Activated gamma-delta T cell treated with anti-CD3 and anti-CD28 coated beads, Interleukin-2, amount 50 U/mL, for 16 hours (primary cell): Measurements from ENCODE around the gene SLC19A1.

ENCODE experiments used
- DNase-seq: peaks from one replicate; pipeline ENCODE4 v3.0.0-alpha.2; 2020; ENCODE audit warnings: low read depth

The SLC19A1 gene

DNA sequence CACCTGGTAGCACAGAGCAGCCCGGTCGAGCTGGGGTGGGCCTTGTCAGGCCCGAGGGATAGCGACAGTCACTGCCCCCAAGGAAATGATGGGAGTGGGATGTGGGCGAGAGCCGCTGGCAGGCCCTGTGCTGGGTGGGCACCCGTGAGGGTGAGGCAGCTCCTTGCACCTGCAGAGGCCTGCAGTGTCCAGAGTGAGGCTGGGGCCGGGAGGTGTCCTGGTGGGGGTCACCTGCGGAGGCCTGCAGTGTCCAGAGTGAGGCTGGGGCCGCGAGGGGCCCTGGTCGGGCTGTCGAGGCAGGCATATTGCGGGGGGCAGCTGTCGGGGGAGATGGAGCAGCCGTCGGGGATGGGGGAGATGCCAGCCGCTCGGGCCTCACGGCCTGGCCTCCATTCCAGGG, 49.5 kb downstream of the SLC19A1 start:
- no peak for DNase-seq

DNA sequence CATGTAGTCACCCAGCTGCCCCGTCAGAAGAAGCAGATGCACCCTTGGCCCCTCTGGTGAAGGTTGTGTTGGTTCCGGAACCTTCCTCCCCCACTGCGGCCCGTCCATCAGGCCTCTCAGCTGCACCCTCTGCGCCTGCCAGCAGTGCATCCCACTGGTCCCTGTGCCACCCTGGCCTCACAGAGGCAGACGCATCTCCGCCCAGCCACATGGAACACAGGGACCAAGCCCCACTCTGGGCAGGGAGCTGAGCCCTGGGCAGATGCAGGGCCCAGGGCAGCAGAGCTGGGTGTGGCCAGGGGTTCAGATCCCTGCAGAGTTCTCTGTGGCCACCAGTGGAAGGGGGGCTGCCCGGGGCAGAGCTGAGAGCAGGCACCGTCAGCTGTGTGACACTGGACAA, 50.6 kb downstream of the SLC19A1 start:
- no peak for DNase-seq

DNA sequence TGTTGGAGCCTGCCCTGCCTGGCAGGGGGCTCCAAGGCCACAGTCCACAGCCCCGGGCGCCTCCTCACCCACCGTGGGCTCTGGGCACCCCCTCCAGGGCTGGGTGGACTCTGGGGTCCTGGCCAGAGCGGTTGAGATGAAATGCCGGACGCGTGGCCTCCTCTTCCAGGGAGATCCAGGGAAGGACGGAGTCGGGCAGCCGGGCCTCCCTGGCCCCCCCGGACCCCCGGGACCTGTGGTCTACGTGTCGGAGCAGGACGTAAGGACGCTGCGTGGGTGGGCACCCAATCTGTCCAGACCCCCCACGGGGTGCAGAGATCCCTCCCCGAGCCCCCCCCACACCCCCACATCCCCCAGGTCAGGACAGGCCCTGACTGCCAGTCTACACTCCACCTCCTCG, 51.2 kb downstream of the SLC19A1 start:
- DNase-seq: no peak

DNA sequence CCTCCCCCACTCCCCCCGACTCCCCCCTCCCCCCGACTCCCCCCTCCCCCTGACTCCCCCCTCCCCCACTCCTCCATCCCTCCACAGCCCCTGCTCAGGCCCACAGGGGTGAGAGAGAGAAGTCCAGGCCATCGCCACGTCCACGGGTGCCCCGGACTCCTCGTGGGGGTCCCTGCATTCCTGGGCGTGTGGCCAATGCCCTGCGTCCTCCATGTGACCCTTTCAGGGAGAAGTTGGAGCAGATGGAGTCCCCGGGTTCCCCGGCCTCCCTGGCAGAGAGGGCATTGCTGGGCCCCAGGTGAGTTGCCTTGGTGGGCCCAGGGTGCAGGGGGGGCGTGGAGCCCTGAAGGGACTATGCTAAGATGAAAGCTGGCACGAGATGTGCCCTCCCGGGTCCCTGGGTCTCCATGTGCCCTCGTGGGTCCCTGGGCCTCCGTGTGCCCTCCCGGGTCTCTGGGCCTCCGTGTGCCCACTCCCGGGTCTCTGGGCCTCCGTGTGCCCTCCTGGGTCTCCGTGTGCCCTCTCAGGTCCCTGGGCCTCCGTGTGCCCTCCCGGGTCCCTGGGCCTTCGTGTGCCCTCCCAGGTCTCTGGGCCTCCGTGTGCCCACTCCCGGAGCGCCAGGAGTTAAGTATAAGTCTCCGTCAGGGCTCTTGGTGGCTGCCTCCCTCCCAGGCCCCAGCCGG, 52.0 kb downstream of the SLC19A1 start:
- no peak for DNase-seq

DNA sequence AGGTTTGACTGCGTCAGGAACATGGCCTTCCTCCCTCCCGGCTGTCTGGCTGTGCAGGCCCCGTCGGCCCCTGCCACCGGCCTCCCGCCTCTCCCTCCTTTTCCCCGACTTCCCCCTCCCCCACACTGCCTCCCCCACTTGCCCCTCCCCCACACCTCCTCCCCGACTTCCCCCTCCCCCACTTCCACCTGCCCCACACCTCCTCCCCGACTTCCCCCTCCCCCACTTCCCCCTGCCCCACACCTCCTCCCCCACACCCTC, 52.6 kb downstream of the SLC19A1 start:
- no peak for DNase-seq

DNA sequence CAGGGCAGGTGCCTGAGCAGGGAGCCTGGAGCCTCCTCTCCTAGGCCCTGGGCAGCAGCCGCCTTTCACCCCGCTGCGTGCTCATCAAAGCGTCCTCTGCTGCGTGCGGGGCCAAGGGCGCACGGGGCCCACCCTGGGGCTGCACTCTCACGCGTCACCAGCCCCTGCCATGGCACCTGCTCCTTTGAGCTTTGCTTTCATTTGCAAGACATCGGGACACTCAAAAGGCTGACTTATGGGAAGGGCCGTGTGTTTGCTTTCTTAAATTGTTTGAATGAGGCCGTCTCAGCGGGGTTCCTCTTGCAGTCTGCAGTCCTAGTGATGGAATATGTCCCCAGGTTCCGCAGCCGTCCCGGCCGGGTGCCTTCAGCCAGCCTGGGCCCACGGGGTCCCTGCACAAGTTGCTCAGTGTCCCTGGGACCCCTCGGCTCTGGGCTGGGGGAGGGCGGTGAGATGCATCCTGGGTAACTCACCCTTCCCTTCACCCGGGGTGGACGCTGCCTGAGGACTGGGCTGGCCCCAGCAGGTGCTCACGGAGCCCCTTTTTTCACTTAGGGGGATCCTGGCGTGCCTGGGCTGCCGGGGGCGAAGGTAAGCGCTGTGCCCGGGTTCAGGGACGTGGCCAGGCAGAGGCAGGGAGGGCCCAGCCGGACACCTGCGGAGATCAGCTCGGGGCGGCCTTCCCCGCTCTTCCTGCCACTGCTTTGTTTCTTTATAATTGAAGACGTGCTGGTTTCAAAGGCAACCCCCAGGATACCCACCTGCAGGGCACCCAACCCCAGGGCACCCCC, 53.1 kb downstream of the SLC19A1 start:
- no peak for DNase-seq

DNA sequence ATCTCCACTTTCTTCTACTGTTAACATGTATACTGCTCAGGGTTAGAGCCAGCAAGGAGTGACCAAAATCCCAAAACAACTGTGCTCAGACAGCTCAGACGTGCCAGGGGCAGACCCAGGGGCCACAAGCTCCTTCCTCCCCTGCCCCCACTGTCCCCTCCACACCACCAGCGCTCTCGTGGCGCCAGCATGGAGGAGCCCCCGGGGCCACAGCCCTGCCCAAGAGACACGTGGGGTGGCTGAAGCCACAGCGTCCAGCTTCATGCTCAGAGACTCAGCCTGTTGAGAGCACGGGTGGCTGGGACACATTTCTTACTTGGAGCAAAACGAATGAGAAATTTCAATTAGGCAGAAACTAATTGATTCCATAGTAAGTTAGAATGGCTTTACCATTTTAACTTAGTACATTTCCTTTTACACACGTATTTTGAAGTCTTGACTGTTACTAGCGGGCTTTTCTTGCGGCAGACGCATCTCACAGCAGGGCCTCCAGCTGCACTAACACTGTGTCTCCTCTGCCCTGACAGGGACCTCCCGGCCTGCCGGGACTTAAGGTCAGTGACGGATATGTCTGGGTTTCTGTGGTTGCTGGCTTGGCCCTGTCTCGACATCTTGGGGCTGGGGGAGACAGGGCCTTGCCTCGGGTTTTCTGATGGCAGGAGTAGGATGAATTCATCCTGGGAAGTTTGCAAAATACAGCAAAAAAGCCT, 54.2 kb downstream of the SLC19A1 start:
- no peak for DNase-seq

DNA sequence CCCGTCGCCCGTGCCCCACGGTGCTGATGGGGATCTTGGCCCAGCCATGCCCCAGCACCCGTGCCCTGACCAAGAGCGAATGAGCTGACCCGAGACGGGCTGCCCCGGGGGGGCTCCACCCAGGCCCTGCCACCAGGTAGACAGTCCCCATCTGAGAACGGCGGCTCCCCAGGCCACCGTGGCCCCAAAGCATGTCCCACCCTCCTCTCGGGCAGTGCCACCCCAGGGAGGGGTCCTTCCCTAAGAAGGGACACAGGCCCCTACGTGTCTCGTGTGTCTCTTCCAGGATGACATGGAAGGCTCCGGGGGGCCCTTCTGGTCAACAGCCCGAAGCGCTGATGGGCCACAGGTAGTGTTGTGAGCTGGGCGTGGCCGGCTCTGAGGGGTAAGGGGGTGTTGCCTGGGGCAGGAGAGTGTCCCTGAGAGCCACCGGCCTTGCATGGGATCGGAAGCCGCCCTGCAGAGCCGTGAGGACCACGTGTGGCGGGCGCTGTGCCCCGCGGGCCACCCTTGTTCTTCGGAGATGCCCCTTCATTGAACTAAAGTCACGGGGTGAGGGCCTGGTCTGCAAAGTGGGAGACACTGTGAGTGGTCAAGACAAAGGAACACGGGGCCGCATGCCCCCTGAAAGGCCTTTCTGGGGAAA, 55.0 kb downstream of the SLC19A1 start:
- DNase-seq: no peak

DNA sequence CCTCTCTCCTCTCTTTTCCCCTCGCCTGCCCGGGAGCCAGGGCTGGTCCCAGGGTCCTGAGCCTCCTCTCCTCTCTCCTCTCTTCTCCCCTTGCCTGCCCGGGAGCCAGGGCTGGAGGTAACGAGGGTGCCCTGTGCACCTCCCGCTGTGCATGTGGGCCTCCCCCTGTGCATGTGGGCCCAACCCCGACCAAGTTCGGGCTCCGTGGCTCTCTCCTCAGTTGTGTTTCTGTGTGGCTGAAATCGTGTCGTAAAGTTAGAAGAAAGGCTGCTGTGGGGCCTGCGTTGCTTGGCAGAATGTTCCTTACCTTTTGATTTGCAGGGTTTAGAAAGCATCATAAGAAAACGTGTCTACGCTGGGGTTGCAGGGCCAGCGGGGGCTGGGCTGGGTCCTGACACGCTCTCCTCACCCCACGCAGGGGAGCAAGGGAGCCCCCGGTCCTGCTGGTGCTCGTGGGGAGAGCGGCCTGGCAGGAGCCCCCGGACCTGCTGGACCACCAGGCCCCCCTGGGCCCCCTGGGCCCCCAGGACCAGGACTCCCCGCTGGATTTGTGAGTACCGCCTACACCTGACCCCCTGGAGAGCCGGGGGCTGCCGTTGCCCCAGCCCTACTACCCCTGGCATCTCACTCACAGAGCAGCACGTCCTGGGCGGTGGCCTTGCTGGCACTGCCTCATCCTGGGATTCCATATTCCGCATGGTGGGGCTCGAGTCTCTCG, 55.6 kb downstream of the SLC19A1 start:
- no peak for DNase-seq

DNA sequence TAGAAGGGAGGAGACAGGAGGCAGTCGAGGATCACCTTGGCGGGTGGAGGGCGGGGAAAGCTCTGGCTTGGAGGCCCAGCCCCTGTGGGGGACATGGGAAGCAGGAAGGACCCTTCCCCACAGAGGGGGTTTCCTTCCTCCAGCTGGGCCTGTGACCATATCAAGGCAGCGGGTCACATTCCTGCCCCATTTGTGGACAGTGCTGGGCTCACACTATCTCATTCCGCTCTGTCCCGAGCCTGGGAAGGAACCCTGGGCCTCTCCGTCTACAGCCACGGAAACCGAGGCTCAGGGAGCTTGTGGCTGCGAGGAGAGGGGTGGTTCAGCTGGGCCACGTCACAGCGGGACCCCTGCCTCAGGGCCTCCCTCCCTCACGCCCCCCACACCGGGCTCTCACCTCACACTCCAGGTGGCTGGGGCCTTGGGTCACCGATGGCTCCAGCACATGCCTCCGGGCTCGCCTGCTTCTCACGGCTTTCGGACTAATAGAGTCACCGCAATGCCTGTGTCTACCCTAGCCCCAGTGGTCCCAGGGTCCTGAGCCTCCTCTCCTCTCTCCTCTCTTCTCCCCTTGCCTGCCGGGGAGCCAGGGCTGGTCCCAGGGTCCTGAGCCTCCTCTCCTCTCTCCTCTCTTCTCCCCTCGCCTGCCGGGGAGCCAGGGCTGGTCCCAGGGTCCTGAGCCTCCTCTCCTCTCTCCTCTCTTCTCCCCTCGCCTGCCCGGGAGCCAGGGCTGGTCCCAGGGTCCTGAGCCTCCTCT, 56.4 kb downstream of the SLC19A1 start:
- no peak for DNase-seq

DNA sequence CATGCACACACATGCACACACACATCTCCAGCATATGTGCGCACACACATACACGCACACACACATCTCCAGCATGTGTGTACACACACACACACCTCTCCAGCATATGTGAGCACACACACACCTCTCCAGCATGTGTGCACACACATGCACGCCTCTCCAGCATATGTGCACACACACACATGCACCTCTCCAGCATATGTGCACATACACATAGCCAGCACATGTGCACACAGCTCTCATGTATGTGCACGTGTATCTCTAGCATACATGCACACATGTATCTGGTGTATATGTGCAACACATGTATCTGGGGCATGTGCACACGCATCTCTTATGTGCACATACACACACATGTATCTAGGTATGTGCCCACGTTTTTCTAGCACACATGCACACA, 57.9 kb downstream of the SLC19A1 start:
- no peak for DNase-seq

DNA sequence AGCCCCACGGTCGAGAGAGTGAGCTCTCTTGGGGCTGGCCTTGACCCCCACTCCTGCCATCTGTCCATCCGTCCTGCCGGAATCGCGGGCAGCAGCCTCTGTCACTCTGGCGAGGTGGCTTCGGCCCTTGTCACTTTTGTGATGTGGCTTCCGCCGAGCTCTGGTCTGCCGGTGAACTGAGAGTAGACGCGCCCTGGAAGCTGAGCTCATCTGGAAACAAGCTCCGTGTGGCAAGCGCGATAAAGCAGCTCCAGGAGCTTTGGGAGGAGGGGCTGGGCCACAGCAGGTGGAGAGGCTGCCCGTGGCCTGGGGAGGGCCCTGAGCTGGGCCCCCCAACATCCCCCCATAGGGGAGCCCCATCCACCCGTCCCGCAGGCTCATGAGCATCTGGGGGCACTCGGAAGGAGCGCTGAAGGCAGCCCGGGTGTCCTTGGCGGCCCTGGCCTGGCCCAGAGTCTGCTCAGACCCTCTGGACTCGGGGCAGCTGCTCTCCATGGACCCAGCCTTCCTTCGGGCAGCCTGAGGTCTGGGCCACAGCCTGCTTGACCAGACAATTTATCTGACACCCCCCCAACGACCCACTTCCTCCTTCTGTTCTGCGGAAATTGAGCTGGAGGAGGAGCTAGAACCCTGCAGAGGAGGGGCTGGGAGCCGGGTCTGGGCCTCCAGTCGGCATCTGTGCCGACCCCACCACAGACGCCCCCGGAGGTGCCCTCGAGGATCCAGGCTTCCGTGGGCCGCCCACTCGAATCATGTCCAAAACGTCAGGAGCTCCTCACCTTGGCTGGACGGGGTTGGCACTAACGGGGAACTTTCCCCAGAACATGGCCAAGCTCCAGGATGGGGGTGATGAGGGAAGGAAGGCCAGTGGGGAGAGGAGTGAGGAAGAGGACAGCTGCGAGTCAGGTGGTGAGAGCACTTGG, 59.1 kb downstream of the SLC19A1 start:
- DNase-seq: no peak

DNA sequence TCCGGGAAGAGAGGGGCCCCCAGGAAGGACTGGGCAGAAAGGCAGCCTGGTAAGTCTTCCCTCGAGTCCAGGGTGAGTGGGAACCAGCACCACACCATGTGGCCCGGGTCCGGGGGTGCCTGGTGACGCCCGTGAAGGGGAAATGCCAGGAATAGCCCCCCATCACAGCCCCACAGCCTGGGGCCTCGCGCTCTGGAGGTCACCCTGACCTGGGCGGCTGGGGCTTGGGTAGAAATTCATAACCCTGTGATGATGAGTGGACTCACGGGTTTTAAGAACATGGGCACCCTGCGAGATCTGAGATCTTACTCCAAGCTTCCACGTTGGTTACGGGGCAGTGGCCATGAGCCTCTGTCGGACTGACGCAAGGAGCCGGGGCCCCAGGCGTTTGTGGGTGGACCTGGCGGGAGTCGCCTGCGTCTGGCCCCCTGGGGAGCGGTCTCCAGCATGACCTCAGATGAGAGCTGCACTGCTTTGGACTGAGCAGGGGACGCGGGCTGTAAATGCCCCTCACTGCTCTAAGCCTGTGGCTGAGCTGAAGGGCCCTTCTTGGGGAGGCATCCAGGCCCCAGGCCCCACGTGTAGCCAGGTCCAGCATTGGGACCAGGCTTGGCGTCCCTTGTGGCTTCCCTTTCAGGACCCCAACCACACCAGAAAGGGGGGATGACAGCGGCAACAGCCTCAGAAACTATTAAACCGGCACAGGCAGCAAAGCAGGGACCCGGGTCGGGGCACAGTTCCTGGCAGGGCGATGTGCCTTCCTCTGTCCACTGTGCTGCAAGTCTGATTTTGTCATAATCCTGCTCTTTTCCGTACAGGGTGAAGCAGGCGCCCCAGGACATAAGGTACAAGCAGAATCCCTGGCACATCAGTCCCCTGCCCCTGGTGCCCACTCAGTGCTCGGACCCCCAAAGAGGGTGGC, 60.0 kb downstream of the SLC19A1 start:
- DNase-seq: no peak

DNA sequence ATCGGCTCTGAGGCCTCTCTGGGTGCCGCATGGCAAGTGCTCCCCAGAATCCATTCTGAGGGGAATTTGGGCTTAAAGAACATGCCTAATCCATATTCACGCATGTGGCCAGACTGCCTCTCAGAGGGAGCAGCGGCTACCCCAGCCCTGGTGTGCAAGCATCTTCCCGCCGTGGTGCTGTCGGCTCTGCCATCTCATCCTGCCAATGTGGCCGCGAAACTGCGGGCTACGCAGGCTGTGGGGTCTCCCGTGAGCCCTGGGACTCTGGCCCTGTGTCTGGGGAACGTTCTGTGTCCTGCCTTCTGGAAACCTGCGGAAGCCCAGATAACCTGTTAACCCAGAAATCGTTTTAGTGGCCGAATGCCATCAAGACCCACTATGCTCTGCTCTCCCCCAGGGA, 60.7 kb downstream of the SLC19A1 start:
- DNase-seq: no peak

DNA sequence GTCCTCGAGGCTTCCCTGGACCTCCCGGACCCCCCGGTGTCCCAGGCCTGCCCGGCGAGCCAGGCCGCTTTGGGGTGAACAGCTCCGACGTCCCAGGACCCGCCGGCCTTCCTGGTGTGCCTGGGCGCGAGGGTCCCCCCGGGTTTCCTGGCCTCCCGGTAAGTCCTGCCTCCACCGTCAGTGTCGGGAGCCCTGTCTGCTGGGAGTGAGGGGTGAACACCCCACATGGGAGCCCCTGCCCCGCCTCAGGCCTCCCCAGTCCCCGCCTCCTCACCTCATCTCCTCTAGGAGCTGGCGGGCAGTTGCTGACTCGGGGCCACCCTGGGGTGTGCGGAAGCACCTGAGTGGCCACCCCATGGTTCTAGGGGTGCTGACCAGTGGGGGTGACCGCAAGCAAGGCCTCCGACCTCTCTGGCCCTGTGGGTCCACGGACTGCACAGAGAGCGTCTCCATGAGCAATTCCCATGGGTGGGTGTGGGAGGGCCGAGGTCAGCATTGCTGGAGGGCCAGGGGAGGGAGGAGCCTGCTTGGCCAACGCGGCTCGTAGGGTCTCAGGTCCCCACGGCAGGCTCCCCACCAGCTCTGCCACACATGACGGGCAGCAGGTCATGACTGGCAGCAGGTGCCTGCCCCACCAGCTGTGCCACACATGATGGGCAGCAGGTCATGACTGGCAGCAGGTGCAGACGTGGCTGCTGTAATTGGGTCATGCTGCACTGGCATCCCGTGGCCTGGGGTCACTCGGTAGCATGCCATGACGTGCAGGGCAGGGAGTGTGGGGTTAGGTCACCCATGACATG, 61.3 kb downstream of the SLC19A1 start:
- no peak for DNase-seq

DNA sequence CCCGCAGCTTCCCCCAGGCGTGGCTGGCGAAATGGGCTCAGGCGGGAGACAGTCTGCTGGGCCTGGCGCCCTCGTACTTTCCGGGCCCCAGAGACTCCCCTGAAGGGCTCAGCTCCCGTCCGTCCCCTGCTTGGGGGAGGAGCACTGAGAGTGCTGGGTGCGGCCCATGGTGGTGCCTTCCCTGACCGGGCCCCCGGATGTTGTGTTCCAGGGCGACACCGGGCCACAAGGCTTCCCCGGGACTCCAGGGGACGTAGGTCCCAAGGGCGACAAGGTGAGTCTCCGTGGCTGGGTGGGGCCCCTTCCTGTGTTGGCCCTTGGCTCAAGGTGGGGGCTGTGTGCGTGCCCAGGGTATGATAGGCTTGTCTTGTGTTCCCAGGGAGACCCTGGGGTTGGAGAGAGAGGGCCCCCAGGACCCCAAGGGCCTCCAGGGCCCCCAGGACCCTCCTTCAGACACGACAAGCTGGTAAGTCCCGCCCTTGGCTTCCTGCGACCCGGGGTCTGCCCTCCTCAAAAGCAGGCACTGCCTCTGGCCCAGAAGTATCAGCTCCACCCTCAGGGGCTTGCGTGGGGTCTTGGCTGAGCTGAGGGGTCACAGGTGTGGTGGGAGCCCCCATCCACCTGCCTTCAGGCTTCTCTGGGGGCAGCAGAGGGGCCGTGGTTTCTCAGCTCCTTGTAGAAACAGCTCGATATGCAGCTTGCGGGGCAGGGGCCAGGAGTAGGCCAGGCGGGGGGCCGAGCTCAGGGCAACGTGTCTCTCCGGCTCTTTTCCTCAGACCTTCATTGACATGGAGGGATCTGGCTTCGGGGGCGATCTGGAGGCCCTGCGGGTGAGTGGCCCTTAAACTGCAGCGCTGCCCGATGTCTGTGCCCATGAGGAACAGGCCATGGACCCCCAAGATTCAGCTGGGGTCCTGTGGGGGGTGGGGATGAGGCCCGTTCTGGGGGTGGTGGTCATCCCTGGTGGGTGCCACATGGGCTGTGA, 62.3 kb downstream of the SLC19A1 start:
- no peak for DNase-seq
